ENCODE data around the gene APLP2. TPM values are rescaled to one million over a fixed set of nuclear protein-coding genes. Genes with fewer than 3 reads are reported as not detected.

Gene APLP2
- total RNA-seq, 3 donors from 2014 or later (not counting 1 experiment from before 2014, with no cell fraction given), result 99.8 to 119 (median 116) TPM

GRCh38 chr11:130120045-130120444, 50.4 kb downstream of the APLP2 start:
- Histone ChIP-seq H3K4me1 (ENCODE audit: control insufficient read depth, insufficient read depth, low read length) (peaks cover 29% of the 10 kb centered on the region), H3K9me3 (ENCODE audit: control insufficient read depth, insufficient read depth, low read length) (no peaks in the 10 kb centered on the region), H3K4me3 (ENCODE audit: low read length) (no peak overlapping the region), H3K36me3 (ENCODE audit: control insufficient read depth, insufficient read depth, low read length) (peaks cover 23% of the 10 kb centered on the region), H3K27me3 (ENCODE audit: control insufficient read depth, insufficient read depth, low read length) (no peaks in the 10 kb centered on the region), H3K27ac (ENCODE audit: low read length) (no peak overlapping the region)
- DNase-seq, result no peak
- peak overlapping the region; percentile 54 to 75 for H3K27ac Mint-ChIP-seq
- H3K9me3 Mint-ChIP-seq, result no peaks in the 10 kb centered on the region
- intact Hi-C loops (cut with micrococcal nuclease), result no loop called here
- H3K36me3 Mint-ChIP-seq, result peaks cover 21% of the 10 kb centered on the region
- no peak for TF ChIP-seq CTCF (IDR thresholded peaks at IDR 0.05)
- 95% methylated on average over 4 of the region's 5 CpGs for WGBS (ENCODE audit: insufficient coverage)
- ATAC-seq, result no peak
- H3K4me1 Mint-ChIP-seq, result peaks cover 41 to 49% of the 10 kb centered on the region in 2 donors
- H3K4me3 Mint-ChIP-seq, result no peak overlapping the region
- no peaks in the 10 kb centered on the region for H3K27me3 Mint-ChIP-seq (ENCODE audit: low read depth in 2 of 2)

GRCh38 chr11:130121445-130121978, 51.8 kb downstream of the APLP2 start:
- Histone ChIP-seq H3K4me1 (ENCODE audit: control insufficient read depth, insufficient read depth, low read length) (peaks cover 27% of the 10 kb centered on the region), H3K27me3 (ENCODE audit: control insufficient read depth, insufficient read depth, low read length) (no peaks in the 10 kb centered on the region), H3K9me3 (ENCODE audit: control insufficient read depth, insufficient read depth, low read length) (no peaks in the 10 kb centered on the region), H3K27ac (ENCODE audit: low read length) (no peak overlapping the region), H3K36me3 (ENCODE audit: control insufficient read depth, insufficient read depth, low read length) (peaks cover 23% of the 10 kb centered on the region), H3K4me3 (ENCODE audit: low read length) (no peak overlapping the region)
- TF ChIP-seq CTCF (IDR thresholded peaks at IDR 0.05), result no peak
- no peaks in the 10 kb centered on the region for H3K27me3 Mint-ChIP-seq (ENCODE audit: low read depth in 2 of 2)
- H3K4me3 Mint-ChIP-seq, result no peak overlapping the region
- intact Hi-C loops (cut with micrococcal nuclease), result no loop called here
- ATAC-seq (no peak), DNase-seq (peak in 1 of 2 donors; percentile 29)
- no peaks in the 10 kb centered on the region for H3K9me3 Mint-ChIP-seq
- H3K27ac Mint-ChIP-seq, result no peak overlapping the region
- H3K36me3 Mint-ChIP-seq, result peaks cover 21% of the 10 kb centered on the region
- WGBS (ENCODE audit: insufficient coverage), result 62% methylated on average over 5 of the region's 5 CpGs
- H3K4me1 Mint-ChIP-seq, result peaks cover 45 to 49% of the 10 kb centered on the region in 2 donors

GRCh38 chr11:130122141-130122575, 52.5 kb downstream of the APLP2 start:
- H3K27ac Mint-ChIP-seq, result peak overlapping the region in 1 of 2 donors; percentile 61
- intact Hi-C loops (cut with micrococcal nuclease), result no loop called here

More at GRCh38 chr11:130122141-130122575, 52.5 kb downstream of the APLP2 start:
- H3K9me3 ChIP-seq (ENCODE audit: control insufficient read depth, insufficient read depth, low read length), result no peaks in the 10 kb centered on the region
- Mint-ChIP-seq H3K4me3 (no peak overlapping the region), H3K36me3 (peaks cover 21% of the 10 kb centered on the region), H3K9me3 (no peaks in the 10 kb centered on the region), H3K4me1 (peaks cover 51% of the 10 kb centered on the region in 2 donors), H3K27me3 (ENCODE audit: low read depth in 2 of 2) (no peaks in the 10 kb centered on the region)
- DNase-seq (no peak), ATAC-seq (no peak)
- H3K27me3 ChIP-seq (ENCODE audit: control insufficient read depth, insufficient read depth, low read length), result no peaks in the 10 kb centered on the region
- no peak for TF ChIP-seq CTCF (IDR thresholded peaks at IDR 0.05)
- peaks cover 26% of the 10 kb centered on the region for H3K4me1 ChIP-seq (ENCODE audit: control insufficient read depth, insufficient read depth, low read length)
- WGBS (ENCODE audit: insufficient coverage), result 58% methylated on average over 7 of the region's 7 CpGs
- H3K36me3 ChIP-seq (ENCODE audit: control insufficient read depth, insufficient read depth, low read length), result peaks cover 25% of the 10 kb centered on the region
- H3K27ac ChIP-seq (ENCODE audit: low read length), result no peak overlapping the region
- no peak overlapping the region for H3K4me3 ChIP-seq (ENCODE audit: low read length)

Measured in natural killer cell (primary cell).